ENCODE results near the gene FFAR1. TPM values are rescaled to one million over a fixed set of nuclear protein-coding genes. Genes with fewer than 3 reads are reported as not detected.

Gene FFAR1
- total RNA-seq, 1 donor from 2014 or later = not detected

DNA sequence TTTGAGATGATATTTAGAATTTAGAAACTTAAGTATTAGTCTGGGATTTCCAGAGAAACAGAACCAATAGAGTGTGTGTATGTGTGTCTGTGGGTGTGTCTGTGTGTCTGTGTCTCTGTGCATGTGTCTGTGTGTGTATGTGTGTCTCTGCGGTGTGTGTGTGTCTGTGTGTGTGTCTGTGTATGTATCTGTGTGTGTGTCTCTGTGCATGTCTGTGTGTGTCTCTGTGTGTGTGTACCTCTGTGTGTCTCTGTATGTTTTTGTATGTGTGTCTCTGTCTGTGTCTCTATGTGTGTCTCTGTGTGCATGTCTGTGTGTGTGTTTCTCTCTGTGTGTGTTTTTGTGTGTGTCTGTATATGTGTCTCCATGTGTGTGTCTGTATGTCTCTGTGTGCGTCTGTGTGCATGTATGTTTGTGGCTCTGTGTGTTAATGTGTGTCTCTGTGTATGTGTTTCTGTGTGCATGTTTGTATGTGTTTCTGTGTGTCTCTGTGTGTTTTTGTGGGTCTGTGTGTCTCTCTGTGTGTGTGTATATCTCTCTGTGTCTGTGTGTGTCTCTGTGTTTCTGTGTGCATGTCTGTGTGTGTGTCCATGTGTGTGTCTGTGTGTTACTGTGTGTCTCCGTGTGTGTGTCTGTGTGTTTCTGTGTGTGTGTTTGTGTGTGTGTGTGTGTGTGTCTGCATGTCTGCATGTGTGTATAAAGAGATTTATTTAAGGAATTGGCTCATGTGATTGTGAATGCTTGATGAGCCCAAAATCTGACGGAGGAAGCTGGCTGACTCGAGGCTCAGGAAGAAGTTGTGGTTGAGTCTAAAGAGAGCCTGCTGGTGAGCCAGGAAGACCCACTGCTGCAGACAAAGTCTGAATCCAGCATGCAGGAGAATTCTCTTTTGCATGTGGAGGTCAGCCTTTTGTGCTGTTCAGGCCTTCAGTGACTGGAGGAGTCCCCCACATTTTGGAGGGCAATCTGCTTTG lies 45.3 kb downstream of the FFAR1 start:
- ATAC-seq = no peak

GRCh38 chr19:35395382-35396199 lies 47.9 kb downstream of the FFAR1 start:
- no peak for ATAC-seq

- no peak for ATAC-seq
Observed at GRCh38 chr19:35396240-35396885, 48.7 kb downstream of the FFAR1 start.

GRCh38 chr19:35397064-35397463 lies 49.4 kb downstream of the FFAR1 start:
- peak; percentile 20 for ATAC-seq

Other genes with a start within 250 kb of the FFAR1 start
- gene FXYD3, start 232.1 kb upstream of the FFAR1 start, total RNA-seq = 736 TPM
- 1.4 TPM for gene LGI4, start 212.8 kb upstream of the FFAR1 start, total RNA-seq
- 2.1 TPM for gene FXYD1, start 209.1 kb upstream of the FFAR1 start, total RNA-seq
- gene FXYD7, start 204.6 kb upstream of the FFAR1 start, total RNA-seq = not detected
- gene FXYD5, start 193.2 kb upstream of the FFAR1 start, total RNA-seq = 114 TPM
- gene FAM187B, start 119.2 kb upstream of the FFAR1 start, total RNA-seq = not detected
- 66.6 TPM for gene LSR, start 98.9 kb upstream of the FFAR1 start, total RNA-seq
- 72.3 TPM for gene USF2, start 78.9 kb upstream of the FFAR1 start, total RNA-seq
- gene HAMP, start 65.4 kb upstream of the FFAR1 start, total RNA-seq = not detected
- not detected for gene MAG, start 55.7 kb upstream of the FFAR1 start, total RNA-seq
- 2.5 TPM for gene CD22, start 18.7 kb upstream of the FFAR1 start, total RNA-seq
- not detected for gene FFAR3, start 10.6 kb downstream of the FFAR1 start, total RNA-seq
- not detected for gene GPR42, start 23.2 kb downstream of the FFAR1 start, total RNA-seq
- 1.8 TPM for gene FFAR2, start 100.4 kb downstream of the FFAR1 start, total RNA-seq
- 338 TPM for gene KRTDAP, start 142.6 kb downstream of the FFAR1 start, total RNA-seq
- 406 TPM for gene DMKN, start 165.7 kb downstream of the FFAR1 start, total RNA-seq
- gene SBSN, start 180.4 kb downstream of the FFAR1 start, total RNA-seq = 1,433 TPM
- not detected for gene GAPDHS, start 185.6 kb downstream of the FFAR1 start, total RNA-seq
- 87.7 TPM for gene TMEM147, start 197.7 kb downstream of the FFAR1 start, total RNA-seq
- not detected for gene ATP4A, start 215.8 kb downstream of the FFAR1 start, total RNA-seq
- gene PMIS2, start 238.3 kb downstream of the FFAR1 start, total RNA-seq = not detected